Activated CD4-positive, alpha-beta T cell treated with anti-CD3 and anti-CD28 coated beads, Interleukin-2, amount 10 ng/mL, durations not matched to agents 7 days and 5 days (primary cell): ENCODE measurements around the gene PRLR. TPM values are rescaled to one million over a fixed set of nuclear protein-coding genes. Genes with fewer than 3 reads are reported as not detected.

Experiments
- CTCF ChIA-PET: fragments of 350-600 bp; sonication (Branson Sonifier 250); formaldehyde crosslinking; loops from one replicate; lab custom pipeline; 2021; ENCODE audit warnings: antibody characterized with exemption; lab: Charles Lee
- POLR2A ChIA-PET: fragments of 350-600 bp; sonication (Branson Sonifier 250); formaldehyde crosslinking; loops from one replicate; lab custom pipeline; 2021; ENCODE audit warnings: antibody characterized with exemption; lab: Charles Lee
- DNase-seq: peaks from one replicate; pipeline ENCODE4 v3.0.0-alpha.2; 2020
- H3K27ac Mint-ChIP-seq: one replicate; pipeline ENCODE4 v1.8.0; 2021; ENCODE audit warnings: mild to moderate bottlenecking, moderate library complexity, mixed read lengths
- H3K27me3 Mint-ChIP-seq: one replicate; pipeline ENCODE4 v1.8.0; 2021; ENCODE audit warnings: mixed read lengths
- H3K36me3 Mint-ChIP-seq: one replicate; pipeline ENCODE4 v1.8.0; 2021; ENCODE audit warnings: low read depth, mixed read lengths
- H3K4me1 Mint-ChIP-seq: one replicate; pipeline ENCODE4 v1.8.0; 2021; ENCODE audit warnings: mixed read lengths
- H3K4me3 Mint-ChIP-seq: one replicate; pipeline ENCODE4 v1.8.0; 2021; ENCODE audit warnings: mild to moderate bottlenecking, moderate library complexity, mixed read lengths
- H3K9me3 Mint-ChIP-seq: one replicate; pipeline ENCODE4 v1.8.0; 2021; ENCODE audit warnings: mixed read lengths
- total RNA-seq, 2 experiments: library from RNA; stranded (reverse); gene quantifications; one replicate each; pipeline ENCODE4 v1.2.3, GENCODE V29; 2021

Gene PRLR
- total RNA-seq, 2 experiments from 2014 or later = not detected

GRCh38 chr5:35161652-35162273, 68.5 kb downstream of the PRLR start:
- Mint-ChIP-seq H3K9me3 (no peaks in the 10 kb centered on the region), H3K27ac (no peak overlapping the region), H3K4me1 (no peaks in the 10 kb centered on the region), H3K4me3 (no peak overlapping the region), H3K27me3 (peaks cover 5% of the 10 kb centered on the region), H3K36me3 (no peaks in the 10 kb centered on the region)
- ChIA-PET POLR2A (no interaction called here), CTCF (interaction anchor here (0.6 kb wide), 1 partner anchor 648 kb away, joined by 5 read pairs; no protein-coding TSS in a partner anchor)
- DNase-seq = no peak

- DNase-seq = no peak
- Mint-ChIP-seq H3K4me1 (no peaks in the 10 kb centered on the region), H3K27me3 (peaks cover 5% of the 10 kb centered on the region), H3K36me3 (no peaks in the 10 kb centered on the region), H3K9me3 (no peaks in the 10 kb centered on the region), H3K27ac (no peak overlapping the region), H3K4me3 (no peak overlapping the region)
- CTCF ChIA-PET = no interaction called here
- POLR2A ChIA-PET = no interaction called here
These were observed 69.7 kb downstream of the PRLR start for GRCh38 chr5:35160486-35161116.

- H3K9me3 Mint-ChIP-seq = no peaks in the 10 kb centered on the region
- no peak overlapping the region for H3K27ac Mint-ChIP-seq
- H3K27me3 Mint-ChIP-seq = peaks cover 3% of the 10 kb centered on the region
- CTCF ChIA-PET = no interaction called here
- no peaks in the 10 kb centered on the region for H3K4me1 Mint-ChIP-seq
- no peak for DNase-seq
- no peak overlapping the region for H3K4me3 Mint-ChIP-seq
- POLR2A ChIA-PET = no interaction called here
- H3K36me3 Mint-ChIP-seq = no peaks in the 10 kb centered on the region
These were observed 70.9 kb downstream of the PRLR start for GRCh38 chr5:35159370-35159742.

DNA sequence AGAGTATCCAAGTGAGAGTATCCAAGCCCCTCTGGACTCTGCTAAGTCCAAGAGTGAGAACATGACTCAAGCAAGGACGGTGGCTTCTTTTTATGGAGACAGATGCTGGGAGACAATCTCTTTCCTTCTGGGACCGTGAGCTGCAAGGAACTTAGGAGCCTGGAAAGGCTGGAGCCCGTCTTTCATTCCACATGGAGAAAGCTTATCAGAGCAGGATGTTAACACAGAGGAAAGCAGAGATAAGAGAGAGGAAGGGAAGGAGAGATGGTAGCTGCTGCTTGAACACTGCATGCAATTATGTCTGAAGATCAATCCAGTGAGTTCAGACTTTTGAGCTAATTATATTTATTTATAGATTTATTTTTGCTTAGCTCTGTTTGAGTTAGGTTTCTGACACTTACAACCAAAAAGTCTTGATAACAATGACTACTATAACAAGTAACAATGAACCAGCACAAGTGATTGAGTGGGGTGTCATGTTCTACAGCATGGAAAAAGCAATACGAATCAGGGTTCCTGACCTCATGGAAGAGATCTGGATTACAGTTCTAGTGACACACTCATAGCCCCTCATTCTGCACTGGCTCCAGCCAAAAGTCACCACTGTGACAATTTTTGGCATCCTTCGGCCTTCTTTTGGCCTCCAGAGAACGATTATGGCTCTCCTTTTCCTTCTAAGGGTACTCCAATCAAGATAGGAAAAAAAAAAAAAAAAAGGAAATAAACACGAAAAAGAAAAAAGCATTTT, 71.5 kb downstream of the PRLR start:
- no peaks in the 10 kb centered on the region for H3K36me3 Mint-ChIP-seq
- CTCF ChIA-PET = no interaction called here
- H3K27me3 Mint-ChIP-seq = no peaks in the 10 kb centered on the region
- POLR2A ChIA-PET = no interaction called here
- H3K4me1 Mint-ChIP-seq = no peaks in the 10 kb centered on the region
- H3K27ac Mint-ChIP-seq = no peak overlapping the region
- no peak overlapping the region for H3K4me3 Mint-ChIP-seq
- H3K9me3 Mint-ChIP-seq = no peaks in the 10 kb centered on the region
- DNase-seq = no peak

GRCh38 chr5:35158204-35158603, 72.1 kb downstream of the PRLR start:
- no peak overlapping the region for H3K27ac Mint-ChIP-seq
- H3K4me1 Mint-ChIP-seq = no peaks in the 10 kb centered on the region
- ChIA-PET POLR2A (no interaction called here), CTCF (no interaction called here)
- no peaks in the 10 kb centered on the region for H3K36me3 Mint-ChIP-seq
- H3K27me3 Mint-ChIP-seq = peaks cover 2% of the 10 kb centered on the region
- no peak overlapping the region for H3K4me3 Mint-ChIP-seq
- DNase-seq = no peak
- H3K9me3 Mint-ChIP-seq = no peaks in the 10 kb centered on the region

DNA sequence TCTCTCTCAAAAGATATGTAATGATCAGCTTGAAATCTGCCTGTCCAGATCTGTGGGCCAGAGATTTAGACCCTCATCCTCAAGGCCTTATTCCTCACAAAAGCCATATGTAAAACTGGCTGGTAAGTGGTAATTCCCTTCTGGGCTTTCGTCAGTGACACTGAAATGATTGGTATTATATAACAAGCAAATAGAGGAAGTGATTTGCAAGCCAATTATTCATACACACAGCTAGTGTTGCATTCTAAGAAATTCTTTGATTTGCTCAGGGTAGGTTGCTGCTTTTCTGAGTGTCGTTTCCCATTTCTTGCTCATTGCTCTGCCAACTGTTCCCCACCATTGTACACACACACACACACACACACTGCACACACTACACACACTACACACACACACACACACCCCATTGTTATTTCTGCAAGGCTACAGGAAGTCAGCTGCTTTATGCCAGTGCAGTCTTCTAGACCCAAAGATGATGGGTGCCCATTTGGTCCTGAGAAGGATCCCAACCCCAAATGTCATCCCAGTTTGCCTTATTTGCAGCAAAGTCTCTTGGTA, 76.8 kb downstream of the PRLR start:
- POLR2A ChIA-PET = no interaction called here
- Mint-ChIP-seq H3K9me3 (no peaks in the 10 kb centered on the region), H3K36me3 (no peaks in the 10 kb centered on the region), H3K4me1 (no peaks in the 10 kb centered on the region), H3K4me3 (no peak overlapping the region), H3K27ac (no peak overlapping the region), H3K27me3 (peaks cover 2% of the 10 kb centered on the region)
- CTCF ChIA-PET = no interaction called here
- DNase-seq = no peak

DNA sequence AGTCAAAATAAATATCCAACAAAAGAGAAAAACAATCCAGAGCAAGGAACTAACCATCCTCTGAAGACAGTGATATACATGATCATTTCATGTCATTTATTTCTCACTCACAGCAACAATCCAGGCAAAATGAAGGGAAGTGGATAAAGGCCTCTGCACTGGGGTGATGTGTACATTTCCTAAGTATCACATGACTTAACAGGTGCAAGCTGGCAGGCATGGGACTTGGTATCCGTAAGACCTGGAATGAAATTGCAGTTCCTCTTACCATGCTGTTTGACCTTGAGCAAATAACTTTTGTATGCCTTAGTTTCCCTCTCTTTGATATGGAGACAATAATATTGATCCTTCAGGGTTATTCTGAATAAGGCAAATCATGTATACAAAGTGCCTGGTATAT, 77.6 kb downstream of the PRLR start:
- no peaks in the 10 kb centered on the region for H3K36me3 Mint-ChIP-seq

DNA sequence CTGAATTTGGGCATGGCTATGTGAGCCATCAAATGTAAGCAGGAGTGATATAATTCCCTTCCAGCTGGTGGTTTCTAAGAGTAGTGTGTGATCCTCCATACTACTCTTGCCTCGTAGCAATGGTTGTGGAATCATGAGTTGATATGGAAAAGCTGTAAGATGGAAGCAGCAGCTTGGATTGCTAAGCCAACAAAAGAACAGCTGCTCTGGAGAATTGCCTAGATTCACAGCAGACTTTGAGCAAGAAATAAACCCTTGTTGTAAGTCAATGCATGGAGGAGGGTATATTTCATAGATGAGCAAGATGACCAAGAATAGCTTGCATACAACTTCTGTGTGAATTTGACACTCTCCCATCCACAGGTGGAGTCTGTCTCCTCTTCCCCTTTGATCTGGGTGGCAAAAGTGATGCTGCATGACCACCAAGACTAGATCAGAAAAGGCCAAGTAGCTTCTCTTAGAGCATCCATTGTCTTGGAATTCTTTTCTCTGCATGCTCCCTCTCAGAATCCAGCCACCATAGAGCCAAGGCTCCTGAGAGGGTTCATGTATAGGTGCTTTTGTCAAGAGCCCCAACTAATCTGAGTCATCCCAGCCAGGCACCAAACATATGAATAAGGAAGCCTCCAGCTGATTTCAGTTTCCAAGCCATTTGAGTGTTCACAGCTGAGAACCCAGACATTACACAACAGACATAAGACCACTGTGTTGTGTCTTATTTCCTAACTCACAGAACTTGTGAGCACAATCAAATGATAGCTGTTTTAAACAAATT, 79.0 kb downstream of the PRLR start:
- no peaks in the 10 kb centered on the region for H3K4me1 Mint-ChIP-seq
- POLR2A ChIA-PET = no interaction called here
- H3K27me3 Mint-ChIP-seq = peaks cover 13% of the 10 kb centered on the region
- no peak overlapping the region for H3K4me3 Mint-ChIP-seq
- no peaks in the 10 kb centered on the region for H3K36me3 Mint-ChIP-seq
- CTCF ChIA-PET = interaction anchor here (0.8 kb wide), 1 partner anchor 148 kb away, joined by 3 read pairs; no protein-coding TSS in a partner anchor
- no peaks in the 10 kb centered on the region for H3K9me3 Mint-ChIP-seq
- no peak overlapping the region for H3K27ac Mint-ChIP-seq
- no peak for DNase-seq

More for the DNA sequence above, 77.6 kb downstream of the PRLR start:
- DNase-seq = no peak
- Mint-ChIP-seq H3K27ac (no peak overlapping the region), H3K27me3 (peaks cover 5% of the 10 kb centered on the region), H3K4me1 (no peaks in the 10 kb centered on the region), H3K4me3 (no peak overlapping the region), H3K9me3 (no peaks in the 10 kb centered on the region)
- CTCF ChIA-PET = no interaction called here
- POLR2A ChIA-PET = no interaction called here

DNA sequence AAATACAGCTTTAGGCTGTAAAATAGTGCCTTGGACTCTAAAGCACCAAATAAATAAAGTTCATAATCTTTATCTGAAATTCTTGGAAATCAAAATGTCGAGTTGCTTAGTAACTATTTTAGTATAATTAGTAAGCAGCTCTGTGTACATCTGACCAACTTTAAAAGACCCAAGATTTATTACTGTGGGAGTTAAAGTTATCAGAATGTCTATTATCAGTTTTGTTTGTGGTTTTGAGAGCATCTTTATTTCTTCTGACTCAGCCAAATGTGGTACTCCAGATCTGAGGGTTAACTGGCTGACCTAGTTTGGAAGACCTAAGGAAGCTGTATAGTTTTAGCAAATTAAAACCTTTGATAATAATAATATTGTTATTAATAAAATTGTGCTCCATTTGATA, 81.2 kb downstream of the PRLR start:
- Mint-ChIP-seq H3K27ac (no peak overlapping the region), H3K27me3 (peaks cover 13% of the 10 kb centered on the region), H3K36me3 (no peaks in the 10 kb centered on the region), H3K9me3 (no peaks in the 10 kb centered on the region), H3K4me1 (no peaks in the 10 kb centered on the region), H3K4me3 (no peak overlapping the region)
- DNase-seq = no peak
- ChIA-PET POLR2A (no interaction called here), CTCF (no interaction called here)

DNA sequence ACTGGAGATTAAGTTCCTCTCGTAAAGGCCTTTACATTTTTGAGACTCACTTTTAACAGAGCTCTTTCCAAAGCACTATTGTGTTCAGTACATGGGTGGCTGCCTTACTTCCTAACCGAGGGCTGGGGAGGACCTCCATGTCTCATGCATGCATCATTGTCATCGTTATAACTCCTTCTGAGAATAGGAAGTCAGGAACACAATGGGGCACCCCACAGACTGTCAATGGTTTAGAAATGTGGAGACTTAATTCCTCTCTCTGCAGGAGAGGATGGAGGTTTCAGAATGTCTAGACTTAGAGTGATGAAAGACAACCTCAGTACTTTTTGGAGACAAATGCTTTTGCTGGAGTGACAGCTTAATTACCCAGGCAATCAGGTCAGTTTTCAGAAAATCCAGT, 83.9 kb downstream of the PRLR start:
- ChIA-PET CTCF (no interaction called here), POLR2A (no interaction called here)
- Mint-ChIP-seq H3K9me3 (no peaks in the 10 kb centered on the region), H3K4me3 (no peak overlapping the region), H3K4me1 (no peaks in the 10 kb centered on the region), H3K27me3 (peaks cover 23% of the 10 kb centered on the region), H3K27ac (no peak overlapping the region), H3K36me3 (no peaks in the 10 kb centered on the region)
- no peak for DNase-seq

GRCh38 chr5:35145691-35146317, 84.5 kb downstream of the PRLR start:
- Mint-ChIP-seq H3K36me3 (no peaks in the 10 kb centered on the region), H3K4me1 (no peaks in the 10 kb centered on the region), H3K27ac (no peak overlapping the region), H3K27me3 (peaks cover 27% of the 10 kb centered on the region), H3K9me3 (no peaks in the 10 kb centered on the region), H3K4me3 (no peak overlapping the region)
- DNase-seq = no peak
- ChIA-PET CTCF (no interaction called here), POLR2A (interaction anchor here (0.6 kb wide), 1 partner anchor 1691 kb away, joined by 3 read pairs; no protein-coding TSS in a partner anchor)

DNA sequence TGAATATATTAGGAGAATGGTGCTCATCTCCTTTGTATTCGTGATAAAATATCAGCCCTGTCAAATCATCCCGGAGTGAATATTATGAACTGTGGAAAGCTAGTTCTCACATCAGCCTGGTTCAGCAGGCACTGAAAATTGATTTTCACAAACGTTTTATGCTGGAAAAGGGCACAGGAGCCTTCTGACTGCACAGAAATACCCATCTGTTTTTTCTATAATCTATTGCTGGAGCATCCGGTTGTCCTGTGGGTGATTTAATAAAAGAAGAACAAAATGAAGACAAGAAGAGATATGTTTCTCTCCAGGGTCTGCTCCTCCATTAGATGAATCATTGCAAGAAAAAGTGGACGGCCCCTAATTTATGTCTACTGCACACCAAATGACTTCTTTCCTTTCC, 85.3 kb downstream of the PRLR start:
- ChIA-PET CTCF (no interaction called here), POLR2A (no interaction called here)
- Mint-ChIP-seq H3K4me3 (no peak overlapping the region), H3K36me3 (no peaks in the 10 kb centered on the region), H3K9me3 (no peaks in the 10 kb centered on the region), H3K27me3 (peaks cover 27% of the 10 kb centered on the region), H3K27ac (no peak overlapping the region), H3K4me1 (no peaks in the 10 kb centered on the region)
- no peak for DNase-seq
